Measurements from ENCODE around the gene ARPC2.

GRCh38 chr2:218236829-218237228, 19.8 kb downstream of the ARPC2 start:
- TF ChIP-seq CTCF (optimal IDR thresholded peaks at IDR 0.05 in 1 of 3, IDR thresholded peaks at IDR 0.05 in 1 of 3, conservative IDR thresholded peaks at IDR 0.05 in 1 of 3; ENCODE audit: extremely low read depth in 1 of 3, insufficient read depth in 2 of 3, low read length in 3 of 3) (no peak), EZH2 (IDR thresholded peaks at IDR 0.05; ENCODE audit: low read length) (no peak)

Data from keratinocyte (primary cell).